HG03457 (cell line): Measurements from ENCODE around the gene GAS2L1.
"Not testable (repeated sequence)": the region's sequence is repeated elsewhere in the genome, so short reads cannot be mapped to it uniquely, and the experiment has no call there.

Experiments
- ATAC-seq: cut with Tn5 transposase; IDR thresholded peaks from one replicate; pipeline ENCODE4 v1.9.1; 2021; ENCODE audit warnings: moderate number of reproducible peaks; ENCODE audit not compliant: unreplicated experiment

The GAS2L1 gene

GRCh38 chr22:29340566-29340965 lies 34.1 kb downstream of the GAS2L1 start:
- ATAC-seq: no peak

DNA sequence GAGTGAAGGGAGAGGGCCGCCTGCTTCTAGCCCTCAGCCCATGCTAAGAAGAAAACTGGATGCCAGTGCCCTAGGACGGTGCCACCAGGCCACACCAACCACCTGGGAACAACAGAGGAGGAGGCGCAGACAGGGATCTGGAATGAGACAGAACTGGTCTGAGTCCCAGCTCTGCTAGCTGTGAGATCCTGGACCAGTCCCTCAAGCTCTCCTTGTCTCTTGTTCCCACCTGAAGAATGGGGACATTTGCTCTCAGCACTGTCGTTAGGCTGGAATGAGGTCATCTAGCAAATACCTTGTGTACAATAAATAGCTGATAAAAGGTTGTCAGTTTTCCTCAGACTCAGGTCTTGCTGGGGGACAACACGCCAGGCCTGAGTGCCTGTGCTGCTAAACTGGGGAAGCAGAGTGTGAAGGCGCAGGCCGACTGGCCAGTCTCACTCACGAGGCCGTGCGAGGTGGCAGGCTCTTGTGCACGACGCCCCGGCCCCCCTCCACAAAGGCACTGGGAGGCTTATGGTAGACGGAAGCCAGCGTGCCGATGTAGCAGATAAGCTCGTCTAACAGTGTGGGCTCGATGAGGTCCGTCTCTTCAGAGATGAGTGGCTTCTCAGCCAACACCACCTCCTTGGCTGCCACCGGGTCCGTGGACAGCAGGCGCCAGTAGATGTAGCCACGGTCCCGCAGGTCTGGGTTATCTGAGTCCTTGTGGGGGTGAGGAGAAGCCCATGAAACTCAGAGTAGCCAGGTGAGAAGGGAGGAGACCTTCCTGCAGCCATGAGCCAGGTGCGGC lies 34.8 kb downstream of the GAS2L1 start:
- ATAC-seq: no peak

GRCh38 chr22:29341849-29342127 lies 35.3 kb downstream of the GAS2L1 start:
- no peak for ATAC-seq

DNA sequence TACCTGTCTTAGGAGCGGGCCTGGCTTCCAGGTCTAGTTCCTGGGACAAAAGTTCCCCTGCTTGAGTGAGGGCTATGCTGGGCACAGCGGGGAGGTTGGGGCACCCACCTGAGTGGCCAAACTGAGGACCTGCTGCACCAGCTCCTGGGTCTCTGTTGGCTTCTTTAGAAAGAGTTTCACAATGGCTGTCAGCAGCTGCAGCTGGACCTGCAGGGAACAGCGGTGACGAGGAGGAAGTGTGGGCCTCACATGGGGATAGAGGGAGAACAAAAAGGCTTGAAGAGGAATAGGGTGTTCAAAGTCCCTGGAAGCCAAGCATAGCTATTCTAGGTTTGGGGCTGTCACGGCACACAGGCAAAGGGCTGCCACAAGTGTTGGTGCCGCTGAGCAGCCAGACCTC lies 35.7 kb downstream of the GAS2L1 start:
- no peak for ATAC-seq

DNA sequence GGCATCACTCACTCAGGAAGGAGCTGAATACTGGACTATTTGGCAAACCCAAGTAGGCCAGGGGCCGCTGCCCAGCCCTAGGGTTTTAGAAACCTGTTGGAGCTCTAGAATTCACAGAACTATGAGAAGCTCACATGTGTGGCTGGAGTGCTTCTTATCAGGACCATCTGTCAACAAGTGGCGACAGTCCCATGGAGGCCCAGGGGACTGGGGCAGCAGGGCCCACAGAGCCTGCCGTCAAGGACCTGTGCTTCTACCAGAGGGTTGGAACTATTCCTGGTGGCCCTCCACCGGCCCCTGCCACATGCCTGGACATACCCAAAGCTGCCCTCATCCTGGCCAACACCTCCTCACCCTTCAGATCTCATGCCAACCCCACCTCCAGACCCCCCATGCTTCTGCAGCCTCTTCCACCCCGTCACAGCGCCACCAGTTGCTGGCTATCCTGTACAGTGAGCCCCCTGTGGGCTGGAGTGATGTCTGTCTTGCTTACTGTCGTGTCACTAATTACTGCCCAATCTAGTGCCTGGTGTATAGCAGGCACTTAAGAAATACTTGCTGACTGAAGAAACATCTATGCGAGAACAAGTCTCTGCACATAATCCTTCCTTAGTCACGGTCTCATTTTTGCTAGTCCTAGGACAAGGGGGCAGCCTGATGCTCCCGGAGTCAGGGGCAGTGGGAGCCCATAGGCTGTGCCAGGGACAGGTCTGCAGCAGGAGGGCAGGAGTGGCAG lies 36.3 kb downstream of the GAS2L1 start:
- no peak for ATAC-seq

DNA sequence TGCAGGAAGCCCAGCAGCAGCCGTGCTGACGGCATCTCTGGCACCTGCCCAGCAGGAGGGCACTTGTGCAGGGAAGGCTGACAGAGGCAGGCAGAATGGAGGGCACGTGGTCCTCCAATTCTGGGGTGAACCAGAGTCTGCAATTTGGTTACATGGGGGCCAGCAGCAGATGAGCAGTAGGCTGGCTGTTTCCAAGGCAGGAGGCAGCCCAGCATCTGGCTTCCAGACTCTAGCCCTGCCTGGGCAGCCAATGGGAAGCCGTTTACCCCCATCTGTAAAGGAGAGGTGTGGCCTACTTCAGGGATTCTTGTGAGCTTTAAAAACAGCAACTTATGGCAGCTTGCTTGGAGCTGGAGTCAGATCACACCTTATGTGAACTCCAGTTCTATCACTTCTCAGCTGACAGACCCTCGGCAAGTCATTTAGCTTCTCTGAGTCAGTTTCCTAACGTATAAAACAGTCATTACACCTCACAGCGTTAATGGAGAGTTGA lies 36.9 kb downstream of the GAS2L1 start:
- no peak for ATAC-seq

DNA sequence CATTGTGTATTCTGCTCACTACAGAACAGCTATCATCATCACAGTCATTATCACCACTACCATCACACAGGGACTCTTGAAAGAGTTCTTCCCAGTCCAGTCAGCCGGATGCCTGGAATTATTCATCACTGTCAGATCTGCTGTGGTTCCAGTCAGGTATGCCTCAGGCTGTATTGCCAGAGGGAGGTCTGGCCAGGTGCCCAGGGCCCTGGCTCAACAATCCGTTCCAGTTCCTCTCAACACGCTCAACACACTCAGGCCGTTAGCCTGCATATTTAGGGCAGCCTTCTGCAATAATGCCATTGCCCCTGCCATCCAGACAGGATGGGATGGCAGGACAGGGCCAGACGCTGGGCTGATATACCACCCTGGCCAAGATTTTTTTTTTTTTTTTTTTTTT lies 37.7 kb downstream of the GAS2L1 start:
- no peak for ATAC-seq

DNA sequence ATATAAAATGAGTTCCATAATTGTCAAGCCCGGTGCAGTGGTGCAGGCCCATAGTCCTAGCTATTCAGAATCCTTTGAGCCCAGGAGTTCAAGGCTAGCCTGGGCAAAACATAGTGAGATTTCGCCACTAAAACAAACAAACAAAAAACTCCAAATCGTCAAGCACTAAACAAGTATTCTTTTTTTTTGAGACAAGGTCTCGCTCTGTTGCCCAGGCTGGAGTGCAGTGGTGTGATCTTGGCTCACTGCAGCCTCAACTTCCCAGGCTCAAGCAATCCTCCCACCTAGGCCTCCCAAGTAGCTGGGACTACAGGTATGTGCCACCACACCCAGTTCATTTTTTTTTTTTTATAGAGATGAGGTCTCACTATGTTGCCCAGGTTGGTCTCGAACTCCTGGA lies 38.4 kb downstream of the GAS2L1 start:
- not testable (repeated sequence) for ATAC-seq

- ATAC-seq: no peak
These were observed 39.5 kb downstream of the GAS2L1 start for GRCh38 chr22:29345932-29346331.

GRCh38 chr22:29346659-29347058 lies 40.2 kb downstream of the GAS2L1 start:
- no peak for ATAC-seq

- no peak for ATAC-seq
These were observed 41.6 kb downstream of the GAS2L1 start for GRCh38 chr22:29348041-29348440.

DNA sequence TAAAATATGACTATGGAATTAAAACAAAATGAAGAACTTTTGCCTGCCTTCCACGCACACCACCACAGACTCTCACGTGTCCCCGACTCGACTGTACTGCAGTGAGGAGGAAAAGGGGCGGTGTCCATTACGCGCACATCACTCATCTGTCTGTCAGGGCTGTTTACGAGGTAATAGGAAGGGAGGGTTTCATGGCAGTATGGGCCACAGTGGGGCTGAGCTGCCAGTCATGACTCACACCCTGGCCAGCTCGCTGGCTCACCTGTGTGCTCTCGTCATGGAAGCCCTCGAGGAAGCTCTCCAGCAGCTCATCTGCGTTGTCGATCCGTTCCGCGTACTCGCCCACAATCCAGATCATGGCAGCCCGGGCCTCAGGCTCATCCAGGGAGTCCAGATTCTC lies 42.5 kb downstream of the GAS2L1 start:
- ATAC-seq: no peak

GRCh38 chr22:29351042-29351441 lies 44.6 kb downstream of the GAS2L1 start:
- ATAC-seq: no peak

- no peak for ATAC-seq
These were observed 45.4 kb downstream of the GAS2L1 start for GRCh38 chr22:29351891-29352290.

- no peak for ATAC-seq
These were observed 46.3 kb downstream of the GAS2L1 start for GRCh38 chr22:29352778-29353177.

DNA sequence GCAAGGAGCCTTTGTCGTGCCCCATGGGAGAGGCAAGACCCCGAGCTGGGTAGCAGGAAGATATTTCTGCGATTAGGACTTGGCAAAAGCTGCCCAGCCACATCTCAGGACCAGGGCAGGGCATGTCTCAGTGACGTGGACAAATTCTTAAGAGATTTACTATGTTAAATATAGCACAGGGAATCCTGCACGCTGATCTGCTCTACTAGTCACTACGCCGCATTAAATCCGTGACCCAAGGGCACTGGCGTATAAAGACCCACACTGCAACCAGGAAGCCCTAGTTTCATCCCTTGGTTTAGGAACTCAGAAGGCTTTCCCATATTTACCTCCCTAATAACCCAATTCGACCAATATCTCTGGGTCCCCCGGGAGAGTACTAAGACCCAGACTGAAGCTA lies 46.8 kb downstream of the GAS2L1 start:
- no peak for ATAC-seq

DNA sequence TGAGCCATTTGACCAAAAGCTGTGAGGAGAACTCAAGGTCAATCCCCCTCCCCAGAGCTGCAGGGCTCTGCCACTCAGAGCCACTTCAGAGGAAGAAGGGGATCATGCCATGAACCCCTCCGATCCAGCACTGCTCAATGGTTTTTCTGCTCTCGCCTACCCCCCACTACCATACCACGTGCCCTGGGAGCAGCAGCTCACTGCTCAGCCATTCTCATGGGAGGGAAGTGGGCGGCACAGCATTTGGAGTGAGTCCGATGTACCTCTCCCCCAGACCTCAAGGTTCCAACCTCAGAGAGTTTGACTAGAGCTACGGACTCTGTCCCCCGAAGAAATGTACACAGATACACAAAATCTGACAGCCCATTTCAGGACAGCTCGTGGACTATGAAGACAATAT lies 47.4 kb downstream of the GAS2L1 start:
- ATAC-seq: no peak

GRCh38 chr22:29357193-29357890 lies 50.9 kb downstream of the GAS2L1 start:
- ATAC-seq: not testable (repeated sequence)

GRCh38 chr22:29359469-29359868 lies 53.0 kb downstream of the GAS2L1 start:
- no peak for ATAC-seq
